Stimulated activated CD4-positive, alpha-beta T cell treated with anti-CD3 and anti-CD28 coated beads, Interleukin-2, amount 100 ng/mL, for 4 hours (primary cell): Measurements from ENCODE around the gene EXOSC7.
"Not testable (repeated sequence)": the region's sequence is repeated elsewhere in the genome, so short reads cannot be mapped to it uniquely, and the experiment has no call there.

Source experiments
- DNase-seq: peaks from one replicate; pipeline ENCODE4 v3.0.0-alpha.2; 2020; ENCODE audit warnings: low read depth

Gene EXOSC7

GRCh38 chr3:44962621-44963393 is 13.2 kb upstream of the EXOSC7 start:
- no peak for DNase-seq

DNA sequence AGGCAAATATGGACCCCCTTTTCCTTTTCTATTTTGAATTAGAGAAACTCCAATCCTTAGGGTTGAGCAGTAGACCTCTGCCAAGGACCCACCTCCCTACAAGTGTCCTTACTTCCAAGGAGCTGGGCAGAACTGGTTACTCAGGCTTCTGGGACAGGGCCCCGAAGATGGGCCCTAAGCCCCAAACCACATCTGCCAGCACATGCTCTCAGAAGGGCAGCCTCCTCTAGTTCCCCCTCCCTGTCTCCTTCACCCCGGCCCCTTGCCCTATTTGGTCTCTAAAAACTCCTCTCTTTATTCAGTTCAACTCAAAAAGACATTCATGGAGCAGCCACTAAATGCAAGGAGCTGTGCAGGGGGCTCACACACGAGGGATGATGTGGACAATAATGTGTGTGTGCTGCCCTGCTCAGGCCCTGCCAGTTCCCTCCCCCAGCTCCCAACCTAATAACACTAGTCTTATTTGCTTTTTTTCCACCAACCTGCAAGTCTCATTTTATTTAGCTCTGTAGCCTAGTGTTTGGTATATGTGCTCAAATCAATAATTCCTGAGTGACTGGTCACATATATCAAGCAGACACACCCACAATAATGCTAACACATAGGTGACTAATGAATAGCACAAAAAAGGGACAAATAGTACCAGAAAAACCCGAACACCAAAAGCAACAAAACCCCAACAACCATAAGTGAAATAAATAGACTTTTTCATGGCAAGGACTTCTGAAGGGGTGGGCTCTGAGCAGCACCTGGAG is 12.3 kb upstream of the EXOSC7 start:
- DNase-seq = no peak

- DNase-seq = no peak
Measured at GRCh38 chr3:44965165-44965564, 10.9 kb upstream of the EXOSC7 start.

- DNase-seq = no peak
Measured at GRCh38 chr3:44966795-44967278, 9.2 kb upstream of the EXOSC7 start.

DNA sequence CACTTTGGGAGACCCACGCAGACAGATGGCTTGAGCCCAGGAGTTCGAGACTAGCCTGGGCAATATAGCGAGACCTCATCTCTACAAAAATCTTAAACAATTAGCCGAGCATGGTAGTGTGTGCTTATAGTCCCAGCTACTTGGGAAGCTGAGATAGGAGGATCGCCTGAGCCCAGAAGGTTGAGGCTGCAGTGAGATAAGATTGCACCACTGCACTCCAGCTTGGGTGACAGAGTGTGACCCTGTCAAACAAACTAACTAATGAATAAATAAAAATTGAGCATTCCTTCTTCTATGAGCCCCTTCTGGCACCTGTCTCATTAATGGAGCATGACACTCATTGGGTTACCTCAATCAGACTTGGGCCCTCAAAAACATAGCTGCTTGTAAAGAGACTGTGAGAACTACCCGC is 7.6 kb upstream of the EXOSC7 start:
- DNase-seq = no peak

GRCh38 chr3:44969154-44969827 is 6.8 kb upstream of the EXOSC7 start:
- no peak for DNase-seq

GRCh38 chr3:44969828-44970179 is 6.2 kb upstream of the EXOSC7 start:
- no peak for DNase-seq

- DNase-seq = no peak
Measured at GRCh38 chr3:44970926-44971490, 5.0 kb upstream of the EXOSC7 start.

DNA sequence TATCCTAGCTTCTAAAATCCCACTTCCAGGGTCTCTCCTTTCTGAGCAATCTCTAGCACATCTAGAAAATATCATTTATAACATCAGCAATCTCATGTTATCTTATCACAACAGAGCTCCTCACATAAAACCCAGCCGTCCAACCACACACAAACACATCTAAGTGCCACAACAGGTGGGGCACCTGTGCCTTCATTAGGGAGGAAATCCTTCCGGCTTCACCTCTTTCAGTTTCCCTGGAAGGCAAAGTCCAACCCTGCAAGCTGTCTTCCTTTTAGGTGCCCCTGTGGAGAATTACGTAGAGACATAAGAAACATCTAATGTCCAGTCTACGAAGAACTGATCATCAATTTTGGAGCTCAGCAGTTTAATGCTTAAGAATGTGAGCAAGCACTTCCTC is 1.6 kb upstream of the EXOSC7 start:
- DNase-seq = no peak

DNA sequence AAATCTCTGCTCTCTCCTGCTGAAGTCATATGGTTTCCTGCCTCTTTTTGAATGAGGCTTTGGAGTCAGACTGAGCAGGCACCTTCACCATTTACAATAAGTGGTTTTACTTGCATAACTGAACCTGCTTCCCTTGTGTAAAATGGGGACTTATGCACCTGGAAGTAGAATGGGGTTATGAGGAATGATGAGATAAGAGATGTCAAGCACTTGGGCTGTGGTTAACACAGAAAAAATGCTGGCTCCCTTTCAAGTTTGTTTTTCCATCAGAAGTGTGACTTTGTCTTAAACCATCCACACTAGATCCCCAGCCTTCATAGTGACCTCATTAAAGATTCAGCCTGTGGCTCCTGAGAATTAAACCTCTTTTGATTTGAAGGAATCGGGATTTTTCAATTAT is 5.2 kb downstream of the EXOSC7 start:
- no peak for DNase-seq

GRCh38 chr3:44981751-44982150 is 5.7 kb downstream of the EXOSC7 start:
- no peak for DNase-seq

- no peak for DNase-seq
Measured at GRCh38 chr3:44982817-44983216, 6.8 kb downstream of the EXOSC7 start.

- DNase-seq = no peak
Measured at GRCh38 chr3:44983484-44983941, 7.5 kb downstream of the EXOSC7 start.

DNA sequence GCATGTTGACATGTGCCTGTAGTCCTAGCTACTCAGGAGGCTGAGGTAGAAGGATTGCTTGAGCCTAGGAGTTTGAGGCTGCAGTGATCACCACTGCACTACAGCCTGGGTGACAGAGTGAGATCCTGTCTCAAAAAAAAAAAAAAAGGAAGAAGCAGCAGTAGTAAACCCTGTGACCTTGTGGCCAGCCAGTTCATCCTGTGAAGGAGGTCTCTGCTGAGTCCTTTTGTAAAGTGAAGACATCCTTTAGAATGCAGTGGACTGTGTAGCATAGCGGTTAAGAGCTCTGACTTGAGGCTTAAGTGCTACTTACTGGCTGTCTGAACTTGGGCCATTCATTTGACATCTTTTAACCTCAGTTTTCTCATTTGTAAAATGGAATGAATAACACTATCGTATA is 8.3 kb downstream of the EXOSC7 start:
- no peak for DNase-seq

DNA sequence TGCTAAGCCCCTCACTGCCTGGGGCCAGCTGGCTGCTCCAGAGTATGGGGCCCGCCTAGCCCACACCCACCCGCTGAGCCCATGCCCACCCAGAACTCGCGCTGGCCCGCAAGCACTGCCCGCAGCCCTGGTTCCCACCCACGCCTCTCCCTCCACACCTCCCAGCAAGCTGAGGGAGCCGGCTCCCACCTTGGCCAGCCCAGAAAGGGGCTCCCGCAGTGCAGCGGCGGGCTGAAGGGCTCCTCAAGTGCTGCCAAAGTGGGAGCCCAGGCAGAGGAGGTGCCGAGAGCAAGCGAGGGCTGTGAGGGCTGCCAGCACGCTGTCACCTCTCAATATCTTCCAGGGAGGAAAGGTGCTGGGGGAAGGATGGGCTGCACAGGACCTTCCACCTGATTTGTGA is 10.3 kb downstream of the EXOSC7 start:
- not testable (repeated sequence) for DNase-seq

DNA sequence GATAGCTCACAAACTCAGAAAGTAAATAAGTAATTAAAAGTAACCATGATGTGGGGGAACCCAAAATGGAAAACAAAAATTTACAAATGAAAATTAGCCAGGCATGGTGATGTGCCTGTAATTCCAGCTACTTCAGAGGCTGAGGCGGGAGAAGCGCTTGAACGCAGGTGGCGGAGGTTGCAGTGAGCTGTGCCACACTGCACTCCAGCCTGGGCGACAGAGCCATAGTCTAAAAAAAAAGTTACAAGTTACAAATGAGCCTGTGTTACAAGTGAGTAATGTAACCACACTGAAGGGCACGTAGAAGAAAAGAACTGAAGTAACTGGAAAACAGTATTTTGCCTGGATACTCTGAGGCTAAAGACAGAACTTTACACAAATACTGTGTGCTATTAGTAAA is 11.3 kb downstream of the EXOSC7 start:
- no peak for DNase-seq

GRCh38 chr3:44988073-44988472 is 12.0 kb downstream of the EXOSC7 start:
- no peak for DNase-seq

DNA sequence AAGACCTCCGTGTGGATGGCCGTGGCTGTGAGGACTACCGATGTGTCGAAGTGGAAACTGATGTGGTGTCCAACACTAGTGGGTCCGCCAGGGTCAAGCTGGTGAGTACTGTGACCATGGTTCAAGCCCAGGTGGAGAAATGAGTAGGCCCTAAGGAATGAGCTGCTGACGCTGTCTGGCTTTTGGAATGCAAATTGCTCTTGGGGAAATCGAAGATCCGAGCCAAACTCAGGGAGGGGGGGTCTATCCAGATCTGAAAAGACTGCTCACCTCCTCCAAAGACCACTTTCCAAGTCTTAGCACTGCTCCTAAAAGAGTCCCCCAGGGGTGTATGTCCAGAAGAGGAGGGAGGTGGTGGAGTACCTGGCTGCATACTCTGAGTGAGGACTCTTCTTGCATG is 13.1 kb downstream of the EXOSC7 start:
- DNase-seq = no peak

DNA sequence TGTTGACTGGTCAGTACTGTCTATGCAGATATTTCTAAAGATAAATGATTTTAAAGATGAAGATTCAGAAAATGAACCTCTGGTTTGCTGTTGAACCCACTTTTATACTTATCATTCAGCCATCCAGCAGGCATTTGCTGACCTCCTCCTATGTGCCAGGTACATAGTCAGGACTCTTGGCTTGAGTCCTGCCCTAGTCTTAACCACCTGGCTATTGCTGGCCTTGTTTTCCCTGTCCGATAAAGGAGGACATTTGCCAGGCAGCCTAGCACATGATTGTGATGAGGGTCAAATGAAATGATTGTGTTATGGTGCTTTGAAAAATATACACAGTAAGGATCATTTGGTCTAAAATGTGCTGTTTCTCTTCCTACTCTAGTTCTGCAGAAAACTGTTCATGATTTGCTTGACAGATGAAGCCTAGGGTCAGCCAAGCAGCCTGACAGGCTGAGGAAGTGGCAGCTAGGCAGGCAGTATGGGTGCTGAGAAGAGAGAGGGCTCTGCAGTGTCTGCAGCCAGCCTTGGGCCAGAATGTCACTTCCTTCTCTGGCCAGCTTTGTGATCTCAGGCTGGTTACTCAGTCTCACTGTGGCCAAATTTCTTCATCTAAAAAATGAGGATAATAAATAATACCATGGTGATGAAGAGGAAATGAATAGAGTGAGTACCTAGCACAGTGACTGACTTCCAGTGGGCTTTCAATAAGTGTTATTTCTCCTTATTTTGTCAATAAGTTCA is 13.8 kb downstream of the EXOSC7 start:
- no peak for DNase-seq

DNA sequence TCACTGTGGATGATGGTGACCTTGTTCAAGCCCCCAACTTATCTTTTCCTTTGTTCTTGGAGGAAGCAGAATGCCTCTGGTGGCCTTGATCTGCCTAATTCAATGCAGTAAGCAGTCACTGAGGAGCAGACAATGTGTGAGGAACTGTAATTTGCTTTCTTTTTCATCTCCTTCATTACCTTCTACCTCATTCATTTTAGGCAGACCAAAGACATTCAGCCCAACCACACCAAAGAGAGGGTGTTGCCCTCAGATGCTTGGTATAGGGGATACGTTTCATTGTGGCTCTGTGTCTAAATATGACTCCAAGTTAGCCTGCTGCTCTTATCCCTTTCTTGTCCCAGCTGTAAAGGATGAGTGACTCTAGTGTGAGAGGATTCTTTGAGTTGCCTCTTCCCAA is 15.3 kb downstream of the EXOSC7 start:
- no peak for DNase-seq

DNA sequence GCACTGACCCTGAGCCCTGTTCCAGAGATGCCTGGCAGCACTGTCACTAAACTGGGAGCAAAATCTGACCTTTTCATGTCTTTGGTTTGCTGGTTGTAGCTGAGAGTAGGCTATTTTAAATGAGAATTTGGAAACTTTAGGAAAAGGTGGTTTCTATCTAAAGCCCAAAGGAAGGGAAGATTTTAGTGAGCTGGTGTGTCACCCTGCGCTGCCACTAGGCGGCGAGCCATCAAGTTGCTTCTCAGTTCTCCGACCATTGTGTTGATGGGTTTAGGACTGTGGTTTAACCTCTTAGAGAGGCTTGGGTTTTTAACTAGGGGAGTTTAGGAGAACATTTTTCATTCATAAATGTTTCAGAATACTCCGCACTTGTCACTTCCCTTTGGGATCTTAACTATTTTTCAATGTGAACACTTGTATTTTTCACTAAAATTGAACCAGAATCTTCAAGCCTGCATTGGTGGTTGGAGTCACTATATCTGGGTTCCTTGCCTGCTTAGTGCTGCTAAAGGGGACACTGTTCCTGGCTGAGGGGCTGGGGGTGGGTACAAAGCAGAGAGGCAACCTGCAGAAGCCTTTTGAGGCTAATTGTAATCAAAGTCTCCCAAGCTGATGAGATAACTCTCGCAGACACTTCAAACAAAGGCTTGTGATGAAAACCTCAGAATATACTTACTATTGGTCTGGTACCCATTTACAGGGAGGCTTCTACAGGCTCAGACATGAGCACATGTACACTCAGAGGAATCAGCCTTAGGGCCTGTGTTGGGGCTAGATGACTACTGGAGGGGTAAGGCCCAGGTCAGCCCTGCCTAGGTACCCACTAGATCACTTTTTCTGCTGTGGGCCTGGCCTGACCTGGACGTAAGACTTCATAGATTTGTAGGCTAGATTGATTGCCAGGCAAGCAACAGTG is 16.8 kb downstream of the EXOSC7 start:
- DNase-seq = no peak
